VCaP (cell line): ENCODE measurements around the gene SLC23A3.

Source experiments
- H3K27ac ChIP-seq: fragments of 450-650 bp; 2 replicates; pipeline ENCODE4 v1.5.1; 2017
- CTCF ChIP-seq: fragments of 450-650 bp; conservative IDR thresholded peaks from 2 replicates; pipeline ENCODE4 v1.5.1; 2017; ENCODE audit warnings: mild to moderate bottlenecking, moderate library complexity

Gene SLC23A3

GRCh38 chr2:219169930-219170654 is at the start of gene SLC23A3:
TSS of gene SLC23A3 (minus strand) at chr2:219170029. CDS start at chr2:219169984, 45 bp downstream.
- H3K27ac ChIP-seq, result no peak within 1 kb of the TSS
- TF ChIP-seq CTCF, result no peak

GRCh38 chr2:219218732-219219701 is 49.2 kb upstream of the SLC23A3 start, which contains the start of gene ABCB6:
TSS of gene ABCB6 (minus strand) at chr2:219218958. CDS start at chr2:219218673, 285 bp downstream.
- peak within 1 kb of the TSS; percentile 94 for H3K27ac ChIP-seq
- no peak for TF ChIP-seq CTCF

GRCh38 chr2:219218217-219218731 is 48.4 kb upstream of the SLC23A3 start:
- no peak for TF ChIP-seq CTCF
- peak overlapping the region; percentile 94 for H3K27ac ChIP-seq

- no peak for TF ChIP-seq CTCF
- H3K27ac ChIP-seq, result peak overlapping the region; percentile 94; the same call in 1 of the 2 replicates
These were observed 46.7 kb upstream of the SLC23A3 start for GRCh38 chr2:219216535-219216915.

GRCh38 chr2:219215871-219216534 is 46.2 kb upstream of the SLC23A3 start:
- peak overlapping the region; percentile 94; the same call in 1 of the 2 replicates for H3K27ac ChIP-seq
- TF ChIP-seq CTCF, result no peak

DNA sequence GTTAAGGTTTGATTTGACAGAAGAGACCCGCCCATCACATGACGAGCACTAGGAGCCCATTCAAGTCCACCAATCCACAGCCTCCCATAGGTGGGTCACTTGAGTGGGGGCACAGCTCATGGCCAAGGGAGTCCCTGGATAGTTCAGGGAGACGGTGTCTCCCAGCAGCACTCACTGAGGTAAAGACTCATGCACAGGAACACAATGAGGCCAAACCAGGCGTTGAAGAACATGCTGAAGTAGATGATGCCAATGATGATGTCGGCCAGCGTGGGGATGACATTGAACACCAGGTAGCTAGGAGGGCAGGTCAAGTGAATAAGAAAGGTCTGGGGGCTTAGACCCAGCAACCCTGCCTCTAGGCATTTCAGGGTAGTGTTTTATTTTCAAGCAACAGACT is 45.0 kb upstream of the SLC23A3 start:
- TF ChIP-seq CTCF, result no peak

More for the DNA sequence above, 45.0 kb upstream of the SLC23A3 start:
- no peak overlapping the region; the same call in 1 of the 2 replicates for H3K27ac ChIP-seq
